SKM-1 (cell line): ENCODE data around the gene NOM1.
"Not testable (repeated sequence)": the region's sequence is repeated elsewhere in the genome, so short reads cannot be mapped to it uniquely, and the experiment has no call there.

Source experiments
- DNase-seq: peaks from one replicate; lab custom pipeline; 2025; ENCODE audit not compliant: unreplicated experiment; lab: John Stamatoyannopoulos, UW

Gene NOM1, protein sequence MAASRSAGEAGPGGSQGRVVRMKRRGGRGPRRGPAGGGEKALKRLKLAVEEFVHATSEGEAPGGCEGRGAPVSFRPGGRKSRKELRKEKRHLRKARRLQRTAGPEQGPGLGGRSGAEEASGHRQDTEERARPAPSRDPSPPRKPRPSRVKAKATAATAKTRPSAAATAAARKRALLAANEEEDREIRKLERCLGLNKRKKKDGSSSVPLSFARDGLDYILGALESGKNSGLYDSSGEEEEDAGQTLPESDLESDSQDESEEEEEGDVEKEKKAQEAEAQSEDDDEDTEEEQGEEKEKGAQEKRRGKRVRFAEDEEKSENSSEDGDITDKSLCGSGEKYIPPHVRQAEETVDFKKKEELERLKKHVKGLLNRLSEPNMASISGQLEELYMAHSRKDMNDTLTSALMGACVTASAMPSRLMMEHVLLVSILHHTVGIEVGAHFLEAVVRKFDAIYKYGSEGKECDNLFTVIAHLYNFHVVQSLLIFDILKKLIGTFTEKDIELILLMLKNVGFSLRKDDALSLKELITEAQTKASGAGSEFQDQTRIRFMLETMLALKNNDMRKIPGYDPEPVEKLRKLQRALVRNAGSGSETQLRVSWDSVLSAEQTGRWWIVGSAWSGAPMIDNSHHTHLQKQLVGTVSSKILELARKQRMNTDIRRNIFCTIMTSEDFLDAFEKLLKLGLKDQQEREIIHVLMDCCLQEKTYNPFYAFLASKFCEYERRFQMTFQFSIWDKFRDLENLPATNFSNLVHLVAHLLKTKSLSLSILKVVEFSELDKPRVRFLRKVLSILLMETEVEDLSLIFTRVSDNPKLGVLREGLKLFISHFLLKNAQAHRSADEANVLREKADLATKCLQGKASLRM

DNA sequence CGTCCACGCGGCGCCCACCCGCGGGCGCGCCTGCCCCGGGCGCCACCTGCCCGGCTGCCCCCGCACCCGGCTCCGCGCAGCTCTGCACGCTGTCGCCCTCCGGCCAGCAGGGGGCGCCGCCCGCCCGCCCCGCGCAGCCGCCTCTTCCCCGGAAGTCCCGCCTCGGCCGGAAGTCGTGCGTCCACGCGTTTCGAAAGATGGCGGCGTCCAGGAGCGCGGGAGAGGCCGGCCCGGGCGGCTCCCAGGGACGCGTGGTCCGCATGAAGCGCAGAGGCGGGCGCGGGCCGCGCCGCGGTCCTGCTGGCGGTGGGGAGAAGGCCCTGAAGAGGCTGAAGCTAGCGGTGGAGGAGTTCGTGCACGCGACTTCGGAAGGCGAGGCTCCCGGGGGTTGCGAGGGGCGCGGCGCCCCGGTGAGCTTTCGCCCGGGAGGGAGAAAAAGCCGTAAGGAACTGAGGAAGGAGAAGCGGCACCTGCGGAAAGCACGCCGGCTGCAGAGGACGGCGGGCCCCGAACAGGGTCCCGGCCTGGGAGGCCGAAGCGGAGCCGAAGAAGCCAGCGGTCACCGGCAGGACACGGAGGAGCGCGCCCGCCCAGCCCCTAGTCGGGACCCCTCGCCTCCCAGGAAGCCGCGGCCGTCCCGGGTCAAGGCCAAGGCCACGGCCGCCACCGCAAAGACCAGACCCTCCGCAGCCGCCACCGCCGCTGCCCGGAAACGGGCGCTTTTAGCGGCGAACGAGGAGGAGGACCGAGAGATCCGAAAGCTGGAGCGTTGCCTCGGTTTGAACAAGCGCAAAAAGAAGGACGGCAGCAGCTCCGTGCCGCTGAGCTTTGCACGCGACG lies at the start of gene NOM1:
TSS of gene NOM1 (plus strand) at position 172 of the 840 bp plus-strand sequence. CDS start at position 198, 26 bp downstream.
- DNase-seq, result peak; percentile 8

GRCh38 chr7:156900093-156900492 lies 49.4 kb upstream of the NOM1 start:
- not testable (repeated sequence) for DNase-seq

GRCh38 chr7:156903232-156903909 lies 46.1 kb upstream of the NOM1 start:
- DNase-seq, result no peak

DNA sequence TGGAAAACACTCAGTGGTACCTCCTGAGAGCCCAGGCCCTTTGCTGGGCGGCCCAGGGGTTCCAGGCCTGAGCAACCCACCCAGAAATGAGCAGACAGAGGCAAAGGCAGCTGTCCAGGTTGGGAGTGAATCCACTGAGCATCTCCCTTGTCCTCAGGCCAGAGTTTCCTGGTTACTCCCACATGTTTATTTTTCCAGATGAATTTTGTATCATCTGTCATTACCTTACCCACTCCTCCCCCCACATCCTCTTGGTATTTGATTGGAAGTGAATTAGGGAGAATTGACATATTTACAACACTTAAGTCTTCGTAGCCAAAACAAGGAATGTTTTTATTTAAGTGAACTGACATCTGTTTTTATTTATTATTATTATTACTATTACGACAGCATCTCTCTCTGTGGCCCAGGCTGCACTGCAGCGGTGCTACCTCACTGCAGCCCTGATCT lies 43.3 kb upstream of the NOM1 start:
- DNase-seq, result no peak

DNA sequence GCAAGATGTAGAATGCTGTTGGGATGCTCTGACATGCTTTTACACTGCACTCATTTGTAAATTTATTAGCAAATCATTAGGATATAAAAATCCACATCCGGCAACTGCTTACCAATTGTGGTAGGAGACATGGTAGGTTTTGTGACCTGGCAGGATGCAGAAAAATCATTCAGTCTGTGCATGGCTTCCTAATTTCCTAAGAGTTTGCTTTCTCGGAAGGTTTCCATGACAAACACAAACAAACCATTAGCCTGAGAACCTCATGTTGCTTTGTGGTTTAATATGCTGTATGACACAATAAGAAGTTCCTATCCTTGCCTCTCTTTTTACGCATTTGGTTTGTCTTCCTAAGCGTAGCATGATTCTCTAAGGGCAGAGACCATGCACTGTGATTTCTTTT lies 41.9 kb upstream of the NOM1 start:
- no peak for DNase-seq

- DNase-seq, result not testable (repeated sequence)
These were observed 39.8 kb upstream of the NOM1 start for GRCh38 chr7:156909574-156910252.

GRCh38 chr7:156918635-156919034 lies 30.9 kb upstream of the NOM1 start:
- no peak for DNase-seq

GRCh38 chr7:156919132-156919713 lies 30.3 kb upstream of the NOM1 start:
- no peak for DNase-seq

DNA sequence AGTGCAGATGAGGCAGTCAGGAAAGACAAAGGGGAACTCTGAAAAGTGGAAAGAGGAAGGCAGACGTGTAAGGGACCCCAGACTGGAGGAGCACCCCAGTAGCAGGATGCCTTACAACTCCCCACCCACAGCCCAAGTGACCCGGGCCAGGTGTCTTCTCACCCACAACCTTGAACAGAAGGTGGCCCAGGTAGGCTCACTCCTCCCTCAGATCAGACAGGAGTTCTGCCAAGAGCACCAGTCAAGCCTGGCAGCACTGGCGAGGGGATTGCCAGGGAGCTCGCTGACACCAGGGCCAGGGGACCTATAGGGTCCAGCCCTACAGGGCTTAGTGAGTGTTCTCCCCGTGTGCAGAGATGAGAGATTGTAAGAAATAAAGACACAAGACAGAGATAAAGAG lies 29.4 kb upstream of the NOM1 start:
- no peak for DNase-seq

DNA sequence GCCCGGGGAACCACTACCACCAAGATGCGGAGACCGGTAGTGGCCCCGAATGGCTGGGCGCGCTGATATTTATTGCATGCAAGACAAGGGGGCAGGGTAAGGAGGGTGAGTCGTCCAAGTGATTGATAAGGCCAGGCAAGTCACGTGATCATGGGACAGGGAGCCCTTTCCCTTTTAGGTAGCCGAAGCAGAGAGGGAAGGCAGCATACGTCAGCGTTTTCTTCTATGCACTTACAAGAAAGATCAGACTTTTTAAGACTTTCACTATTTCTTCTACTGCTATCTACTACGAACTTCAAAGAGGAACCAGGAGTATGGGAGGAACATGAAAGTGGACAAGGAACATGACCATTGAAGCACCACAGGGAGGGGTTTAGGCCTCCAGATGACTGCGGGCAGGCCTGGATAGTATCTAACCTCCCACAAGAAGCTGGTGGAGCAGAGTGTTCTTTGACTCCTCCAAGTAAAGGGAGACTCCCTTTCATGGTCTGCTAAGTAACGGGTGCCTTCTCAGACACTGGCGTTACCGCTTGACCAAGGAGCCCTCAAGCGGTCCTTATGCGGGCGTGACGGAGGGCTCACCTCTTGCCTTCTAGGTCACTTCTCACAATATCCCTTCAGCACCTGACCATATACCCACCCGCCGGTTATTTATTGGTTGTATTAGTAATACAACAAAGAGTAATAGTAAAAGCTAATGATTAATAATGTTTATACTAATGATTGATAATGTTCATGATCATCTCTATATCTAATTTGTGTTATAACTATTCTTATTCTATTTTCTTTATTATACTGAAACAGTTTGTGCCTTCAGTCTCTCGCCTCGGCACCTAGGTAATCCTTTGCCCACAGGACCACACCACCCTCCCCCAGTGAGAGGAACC lies 28.8 kb upstream of the NOM1 start:
- DNase-seq, result not testable (repeated sequence)

- DNase-seq, result not testable (repeated sequence)
These were observed 27.2 kb upstream of the NOM1 start for GRCh38 chr7:156922304-156922703.

DNA sequence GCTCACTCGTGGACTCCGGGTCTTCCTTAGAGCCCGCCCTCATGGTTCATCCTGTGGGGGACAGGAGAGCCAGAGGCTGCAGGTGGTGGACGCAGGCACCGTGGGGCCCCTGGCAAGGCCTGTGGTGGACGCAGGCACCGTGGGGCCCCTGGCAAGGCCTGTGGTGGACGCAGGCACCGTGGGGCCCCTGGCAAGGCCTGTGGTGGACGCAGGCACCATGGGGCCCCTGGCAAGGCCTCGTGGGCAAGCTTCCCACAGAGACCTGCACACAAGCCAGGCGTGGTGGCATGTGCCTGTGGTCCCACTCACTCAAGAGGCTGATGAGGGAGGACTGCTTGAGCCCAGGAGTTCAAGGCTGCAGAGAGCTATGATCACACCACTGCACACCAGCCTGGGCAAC lies 23.7 kb upstream of the NOM1 start:
- DNase-seq, result not testable (repeated sequence)

GRCh38 chr7:156927571-156928405 lies 21.7 kb upstream of the NOM1 start:
- no peak for DNase-seq

- no peak for DNase-seq
These were observed 21.1 kb upstream of the NOM1 start for GRCh38 chr7:156928406-156928747.

GRCh38 chr7:156929789-156930539 lies 19.5 kb upstream of the NOM1 start:
- no peak for DNase-seq

DNA sequence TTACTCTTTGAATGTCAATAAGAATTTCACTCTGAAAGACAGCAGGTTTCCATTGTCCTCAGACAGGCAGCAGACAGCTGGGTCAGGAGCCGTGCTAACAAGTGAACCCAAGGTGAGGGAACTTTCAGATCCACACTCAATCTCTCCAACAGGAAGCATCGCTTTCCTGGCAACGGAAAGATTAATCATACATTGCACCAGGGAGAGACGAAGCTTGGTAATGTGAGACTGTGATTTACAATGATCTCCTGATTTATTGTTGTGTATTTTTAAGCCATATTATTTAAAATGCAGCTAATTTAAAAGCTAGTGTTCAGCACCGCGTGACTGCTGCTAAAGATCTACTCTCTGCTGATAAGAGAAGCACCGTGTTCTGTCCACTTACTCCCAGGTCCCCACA lies 17.5 kb upstream of the NOM1 start:
- DNase-seq, result no peak

- DNase-seq, result no peak
These were observed 14.3 kb upstream of the NOM1 start for GRCh38 chr7:156935250-156935649.
